PC-9 (cell line): ENCODE results near the gene BCL2L1. TPM values are rescaled to one million over a fixed set of nuclear protein-coding genes. Genes with fewer than 3 reads are reported as not detected.

Experiments
- BruUV-seq: library from RNA; stranded (reverse); fragments of 400-500 nt; replicated peaks from 2 replicates; lab custom pipeline; 2021; lab: Mats Ljungman, UMichigan
- CTCF ChIA-PET: fragments of 300-600 bp; sonication (Branson Sonifier 250); formaldehyde crosslinking; loops from one replicate; lab custom pipeline; 2022; ENCODE audit warnings: antibody characterized with exemption; lab: Charles Lee
- POLR2A ChIA-PET: fragments of 300-600 bp; sonication (Branson Sonifier 250); formaldehyde crosslinking; loops from one replicate; lab custom pipeline; 2022; ENCODE audit warnings: antibody characterized with exemption; ENCODE audit not compliant: unreplicated experiment; lab: Charles Lee
- DNase-seq, 2 experiments: peaks; one replicate each; pipeline versions ENCODE4 v3.0.0 to v3.0.0-alpha.2; 2015 to 2022; ENCODE audit warnings: mixed read lengths in 1 of 2
- H2AFZ ChIP-seq: fragments of 200-600 bp; sonication (generic); 2 replicates; pipeline ENCODE4 v1.8.1; 2017; ENCODE audit warnings: antibody characterized with exemption
- H3F3A ChIP-seq: fragments of 200-600 bp; sonication (generic); 2 replicates; pipeline ENCODE4 v1.8.1; 2017; ENCODE audit warnings: antibody characterized with exemption, mild to moderate bottlenecking, low read depth; ENCODE audit not compliant: insufficient read depth
- H3K27ac ChIP-seq: fragments of 200-600 bp; sonication (generic); 2 replicates; pipeline ENCODE4 v1.6.1; 2016; ENCODE audit warnings: mixed run types
- H3K27me3 ChIP-seq: fragments of 200-600 bp; sonication (generic); 2 replicates; pipeline ENCODE4 v1.6.1; 2016; ENCODE audit warnings: low read depth, mixed run types; ENCODE audit not compliant: insufficient read depth
- H3K36me3 ChIP-seq: fragments of 200-600 bp; sonication (generic); 2 replicates; pipeline ENCODE4 v1.6.1; 2016; ENCODE audit warnings: low read depth, mixed run types
- H3K4me1 ChIP-seq: fragments of 200-600 bp; sonication (generic); replicated peaks from 2 replicates; pipeline ENCODE4 v1.6.1; 2016; ENCODE audit warnings: mixed run types; ENCODE audit not compliant: insufficient read depth
- H3K4me2 ChIP-seq: fragments of 200-600 bp; sonication (generic); 2 replicates; pipeline ENCODE4 v1.6.1; 2017; ENCODE audit warnings: mixed run types
- H3K4me3 ChIP-seq: fragments of 200-600 bp; sonication (generic); 2 replicates; pipeline ENCODE4 v1.6.1; 2016; ENCODE audit warnings: mixed run types
- H3K79me2 ChIP-seq: fragments of 200-600 bp; sonication (generic); 2 replicates; pipeline ENCODE4 v1.6.1; 2017; ENCODE audit warnings: low read depth, mixed run types
- H3K9me2 ChIP-seq: fragments of 200-600 bp; sonication (generic); 2 replicates; pipeline ENCODE4 v1.8.1; 2017; ENCODE audit warnings: mild to moderate bottlenecking; ENCODE audit not compliant: insufficient read depth
- H3K9me3 ChIP-seq: fragments of 200-600 bp; sonication (generic); 2 replicates; pipeline ENCODE4 v1.8.1; 2016; ENCODE audit warnings: low read depth; ENCODE audit not compliant: insufficient read depth
- H4K20me1 ChIP-seq: fragments of 200-600 bp; sonication (generic); 2 replicates; pipeline ENCODE4 v1.8.1; 2017; ENCODE audit not compliant: insufficient read depth
- CTCF ChIP-seq: fragments of 200-600 bp; sonication (generic); conservative IDR thresholded peaks from 2 replicates; pipeline ENCODE4 v1.6.1; 2017; ENCODE audit warnings: mixed run types, antibody characterized with exemption, mild to moderate bottlenecking, moderate library complexity
- EZH2 ChIP-seq: fragments of 200-600 bp; sonication (generic); IDR thresholded peaks from 2 replicates; pipeline ENCODE4 v1.8.0; 2017; ENCODE audit warnings: antibody characterized with exemption, low read depth
- intact Hi-C: fragments of 100-400 bp; cut with micrococcal nuclease; formaldehyde crosslinking; loops from one replicate; pipeline ENCODE4 v1.10.0; 2022; ENCODE audit not compliant: unreplicated experiment
- total RNA-seq: library from RNA; stranded (reverse); gene quantifications from 2 replicates; pipeline ENCODE4 v1.2.3, GENCODE V29; 2021

The BCL2L1 gene
- total RNA-seq, 1 experiment from 2014 or later = 125 TPM

GRCh38 chr20:31723069-31723318 is 326 bp upstream of the BCL2L1 start:
- CTCF ChIA-PET = interaction anchor here (0.8 to 3.6 kb wide), 15 partner anchors 10 to 220 kb away, joined by 3 to 112 read pairs (median 10); partner anchors contain the start of gene TPX2
- peaks cover 67% of the 10 kb centered on the region for H3F3A ChIP-seq
- peaks cover 26% of the 10 kb centered on the region for H3K36me3 ChIP-seq
- peaks cover 53% of the 10 kb centered on the region for H3K79me2 ChIP-seq
- intact Hi-C loops = loop anchor here (1.0 to 2.0 kb wide), 5 partner anchors 45 to 162 kb away; no protein-coding TSS in a partner anchor
- POLR2A ChIA-PET = interaction anchor here (0.6 to 2.8 kb wide), 11 partner anchors 10 to 163 kb away, joined by 3 to 28 read pairs (median 4); no protein-coding TSS in a partner anchor
- no peaks in the 10 kb centered on the region for H3K27me3 ChIP-seq
- H3K9me2 ChIP-seq = no peaks in the 10 kb centered on the region
- H3K27ac ChIP-seq = peak overlapping the region; percentile 99
- H3K9me3 ChIP-seq = no peaks in the 10 kb centered on the region
- TF ChIP-seq CTCF = peak; percentile 41; the same call in 1 of the 2 replicates
- TF ChIP-seq EZH2 = no peak
- no peak for DNase-seq
- peak overlapping the region; percentile 97 for H3K4me2 ChIP-seq
- peak overlapping the region; percentile 88 for H3K4me3 ChIP-seq
- peak overlapping the region; percentile 68; the same call in 1 of the 2 replicates for H2AFZ ChIP-seq
- H4K20me1 ChIP-seq = no peaks in the 10 kb centered on the region
- peaks cover 21% of the 10 kb centered on the region for H3K4me1 ChIP-seq
- TSS peak; percentile 29 for BruUV-seq

DNA sequence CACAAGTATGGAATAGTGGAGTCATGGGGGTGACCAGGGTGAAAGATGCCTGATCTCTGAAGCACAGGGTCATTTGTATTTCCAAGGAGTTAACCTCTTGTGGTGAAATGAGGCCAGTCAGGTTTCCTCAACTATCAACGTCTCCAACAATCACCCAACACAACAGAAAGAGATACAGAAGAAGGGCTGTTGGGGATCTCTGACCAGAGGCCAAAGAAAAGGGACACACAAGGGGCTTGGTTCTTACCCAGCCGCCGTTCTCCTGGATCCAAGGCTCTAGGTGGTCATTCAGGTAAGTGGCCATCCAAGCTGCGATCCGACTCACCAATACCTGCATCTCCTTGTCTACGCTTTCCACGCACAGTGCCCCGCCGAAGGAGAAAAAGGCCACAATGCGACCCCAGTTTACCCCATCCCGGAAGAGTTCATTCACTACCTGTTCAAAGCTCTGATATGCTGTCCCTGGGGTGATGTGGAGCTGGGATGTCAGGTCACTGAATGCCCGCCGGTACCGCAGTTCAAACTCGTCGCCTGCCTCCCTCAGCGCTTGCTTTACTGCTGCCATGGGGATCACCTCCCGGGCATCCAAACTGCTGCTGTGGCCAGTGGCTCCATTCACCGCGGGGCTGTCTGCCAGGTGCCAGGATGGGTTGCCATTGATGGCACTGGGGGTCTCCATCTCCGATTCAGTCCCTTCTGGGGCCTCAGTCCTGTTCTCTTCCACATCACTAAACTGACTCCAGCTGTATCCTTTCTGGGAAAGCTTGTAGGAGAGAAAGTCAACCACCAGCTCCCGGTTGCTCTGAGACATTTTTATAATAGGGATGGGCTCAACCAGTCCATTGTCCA is 1.0 kb downstream of the BCL2L1 start:
- intact Hi-C loops = loop anchor here (2.0 kb wide), 1 partner anchor 161 kb away; no protein-coding TSS in a partner anchor
- peaks cover 66% of the 10 kb centered on the region for H3K79me2 ChIP-seq
- peak overlapping the region; percentile 88 for H3K4me3 ChIP-seq
- no peaks in the 10 kb centered on the region for H3K27me3 ChIP-seq
- peak overlapping the region; percentile 99 for H3K27ac ChIP-seq
- no peaks in the 10 kb centered on the region for H3K9me2 ChIP-seq
- H3K4me1 ChIP-seq = peaks cover 25% of the 10 kb centered on the region
- no peak overlapping the region for H2AFZ ChIP-seq
- no peak for DNase-seq
- POLR2A ChIA-PET = interaction anchor here (0.6 to 2.8 kb wide), 4 partner anchors 8 to 161 kb away, joined by 3 to 28 read pairs (median 8); no protein-coding TSS in a partner anchor
- peaks cover 61% of the 10 kb centered on the region for H3F3A ChIP-seq
- BruUV-seq = TSS peak; percentile 27
- no peaks in the 10 kb centered on the region for H4K20me1 ChIP-seq
- H3K9me3 ChIP-seq = no peaks in the 10 kb centered on the region
- CTCF ChIA-PET = interaction anchor here (0.6 to 3.6 kb wide), 5 partner anchors 9 to 88 kb away, joined by 8 to 112 read pairs (median 13); no protein-coding TSS in a partner anchor
- peak overlapping the region; percentile 97 for H3K4me2 ChIP-seq
- no peak for TF ChIP-seq EZH2
- TF ChIP-seq CTCF = no peak; the same call in 1 of the 2 replicates
- peaks cover 32% of the 10 kb centered on the region for H3K36me3 ChIP-seq

DNA sequence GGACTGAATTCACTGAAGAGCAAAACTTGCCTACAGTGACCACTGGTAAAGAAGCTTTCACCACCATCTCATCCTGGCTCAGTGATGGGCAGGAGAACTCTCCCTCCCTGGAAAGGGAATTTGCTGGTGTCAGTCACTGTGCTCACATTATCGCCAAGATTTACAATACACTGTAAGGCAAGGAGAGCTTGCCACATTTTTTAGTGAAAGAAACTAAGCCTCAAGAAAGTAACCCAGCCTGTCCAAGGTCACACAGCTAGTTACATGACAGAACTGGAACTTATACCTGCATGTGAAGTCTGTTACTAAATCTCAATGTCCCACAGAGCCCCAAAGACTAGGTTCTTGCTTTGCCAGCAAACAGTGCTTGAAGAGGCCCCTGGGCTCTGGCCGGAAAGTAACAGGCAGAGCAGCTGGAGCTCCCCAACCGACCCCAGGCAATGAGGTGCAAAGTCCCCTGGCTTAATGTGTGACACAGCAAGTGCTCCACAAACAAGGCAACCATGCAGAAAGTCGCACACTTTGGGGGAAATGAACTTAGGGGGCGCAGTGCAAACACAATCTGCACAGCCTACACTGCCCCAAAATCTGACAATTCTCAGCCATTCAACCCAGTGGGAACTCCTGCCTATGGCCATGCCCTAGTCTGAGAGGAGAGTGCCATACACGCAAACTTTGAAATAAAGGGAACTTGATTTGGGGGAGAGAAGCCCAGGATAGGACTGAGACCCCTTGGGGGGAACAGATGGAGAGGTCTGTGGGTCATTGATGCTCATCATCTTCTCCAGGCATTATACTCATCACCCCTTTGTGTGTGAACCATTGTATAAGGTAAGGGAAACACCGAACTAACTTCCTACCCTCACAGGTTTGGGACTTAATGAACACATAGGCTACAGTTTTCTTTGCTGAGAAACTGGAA is 1.9 kb downstream of the BCL2L1 start:
- intact Hi-C loops = loop anchor here (1.0 kb wide), 1 partner anchor 8 kb away; no protein-coding TSS in a partner anchor
- no peak for DNase-seq
- H2AFZ ChIP-seq = no peak overlapping the region
- H3K36me3 ChIP-seq = peaks cover 41% of the 10 kb centered on the region
- H3K4me2 ChIP-seq = peak overlapping the region; percentile 97
- no peaks in the 10 kb centered on the region for H3K9me2 ChIP-seq
- peaks cover 66% of the 10 kb centered on the region for H3F3A ChIP-seq
- peaks cover 34% of the 10 kb centered on the region for H3K4me1 ChIP-seq
- peak overlapping the region; percentile 88 for H3K4me3 ChIP-seq
- H3K79me2 ChIP-seq = peaks cover 75% of the 10 kb centered on the region
- POLR2A ChIA-PET = interaction anchor here (0.6 to 2.3 kb wide), 8 partner anchors 12 to 148 kb away, joined by 3 to 13 read pairs (median 4); no protein-coding TSS in a partner anchor
- H3K27me3 ChIP-seq = no peaks in the 10 kb centered on the region
- H4K20me1 ChIP-seq = no peaks in the 10 kb centered on the region
- CTCF ChIA-PET = interaction anchor here (0.6 to 3.6 kb wide), 6 partner anchors 15 to 87 kb away, joined by 7 to 112 read pairs (median 10); no protein-coding TSS in a partner anchor
- no peaks in the 10 kb centered on the region for H3K9me3 ChIP-seq
- BruUV-seq = TSS peak; percentile 53
- TF ChIP-seq EZH2 = no peak
- no peak for TF ChIP-seq CTCF
- H3K27ac ChIP-seq = peak overlapping the region; percentile 99
